Astrocyte (in vitro differentiated cells and primary cell): ENCODE measurements around the gene TBC1D5. TPM values are rescaled to one million over a fixed set of nuclear protein-coding genes. Genes with fewer than 3 reads are reported as not detected.
"Not testable (repeated sequence)": the region's sequence is repeated elsewhere in the genome, so short reads cannot be mapped to it uniquely, and the experiment has no call there.

Source experiments
- DNase-seq: peaks from one replicate; pipeline ENCODE4 v3.0.0-alpha.2; 2010; ENCODE audit warnings: low read depth
- FAIRE-seq: peaks from 2 replicates; lab custom pipeline; 2011; peaks lifted over from hg19 to GRCh38; lab: Jason Lieb, UNC
- H2AFZ ChIP-seq: 2 replicates; pipeline ENCODE4 v1.6.0; 2012; ENCODE audit warnings: low read depth, low read length, inconsistent platforms
- H3K27ac ChIP-seq: 2 replicates; pipeline ENCODE4 v1.5.1; 2011; ENCODE audit warnings: low read depth, low read length, inconsistent platforms
- H3K27me3 ChIP-seq: 2 replicates; pipeline ENCODE4 v1.6.0; 2011; ENCODE audit warnings: low read length, inconsistent platforms; ENCODE audit not compliant: insufficient read depth
- H3K36me3 ChIP-seq: 2 replicates; pipeline ENCODE4 v1.5.1; 2011; ENCODE audit warnings: low read length, inconsistent platforms; ENCODE audit not compliant: insufficient read depth
- H3K4me1 ChIP-seq: 2 replicates; pipeline ENCODE4 v1.5.1; 2011; ENCODE audit warnings: low read length, inconsistent platforms; ENCODE audit not compliant: insufficient read depth
- H3K4me2 ChIP-seq: 2 replicates; pipeline ENCODE4 v1.6.0; 2012; ENCODE audit warnings: low read length, inconsistent platforms
- H3K4me3 ChIP-seq: 2 replicates; pipeline ENCODE4 v1.5.1; 2011; ENCODE audit warnings: low read depth, mild to moderate bottlenecking, low read length, inconsistent platforms; ENCODE audit not compliant: insufficient read depth
- H3K79me2 ChIP-seq: 2 replicates; pipeline ENCODE4 v1.6.0; 2012; ENCODE audit warnings: mild to moderate bottlenecking, low read length, inconsistent platforms; ENCODE audit not compliant: insufficient read depth
- H3K9ac ChIP-seq: 2 replicates; pipeline ENCODE4 v1.6.0; 2012; ENCODE audit warnings: mild to moderate bottlenecking, low read length, inconsistent platforms
- H3K9me3 ChIP-seq: 2 replicates; pipeline ENCODE4 v1.5.1; 2012; ENCODE audit warnings: low read depth, mild to moderate bottlenecking, low read length, inconsistent platforms; ENCODE audit not compliant: insufficient read depth
- H4K20me1 ChIP-seq: 2 replicates; pipeline ENCODE4 v1.6.0; 2012; ENCODE audit warnings: low read length, inconsistent platforms; ENCODE audit not compliant: insufficient read depth
- H3K27ac Mint-ChIP-seq: one replicate; pipeline ENCODE4 v1.8.0; 2021; ENCODE audit warnings: mild to moderate bottlenecking, mixed read lengths; ENCODE audit not compliant: unreplicated experiment
- H3K27me3 Mint-ChIP-seq: one replicate; pipeline ENCODE4 v1.8.0; 2021; ENCODE audit warnings: low read depth, mixed read lengths; ENCODE audit not compliant: unreplicated experiment
- H3K36me3 Mint-ChIP-seq: one replicate; pipeline ENCODE4 v1.8.0; 2021; ENCODE audit warnings: low read depth, mixed read lengths; ENCODE audit not compliant: unreplicated experiment
- H3K4me1 Mint-ChIP-seq: one replicate; pipeline ENCODE4 v1.8.0; 2021; ENCODE audit warnings: low read depth, mixed read lengths; ENCODE audit not compliant: unreplicated experiment
- H3K4me3 Mint-ChIP-seq: one replicate; pipeline ENCODE4 v1.8.0; 2021; ENCODE audit warnings: mild to moderate bottlenecking, moderate library complexity, mixed read lengths; ENCODE audit not compliant: unreplicated experiment
- H3K9me3 Mint-ChIP-seq: one replicate; pipeline ENCODE4 v1.8.0; 2021; ENCODE audit warnings: mild to moderate bottlenecking, mixed read lengths; ENCODE audit not compliant: unreplicated experiment
- CTCF ChIP-seq: IDR thresholded peaks from 2 replicates; pipeline ENCODE4 v1.5.1; 2011; ENCODE audit warnings: low read depth, mild to moderate bottlenecking, inconsistent platforms, low read length, moderate library complexity; ENCODE audit not compliant: insufficient read depth
- EZH2 ChIP-seq: IDR thresholded peaks from 2 replicates; pipeline ENCODE4 v1.6.1; 2012; ENCODE audit warnings: mild to moderate bottlenecking, low read length, inconsistent platforms; ENCODE audit not compliant: insufficient read depth
- total RNA-seq: library from RNA; stranded (reverse); gene quantifications from 2 replicates; pipeline ENCODE4 v1.2.1, GENCODE V29; 2021

TBC1D5 gene
- total RNA-seq, 1 donor from 2014 or later: 23.0 TPM

DNA sequence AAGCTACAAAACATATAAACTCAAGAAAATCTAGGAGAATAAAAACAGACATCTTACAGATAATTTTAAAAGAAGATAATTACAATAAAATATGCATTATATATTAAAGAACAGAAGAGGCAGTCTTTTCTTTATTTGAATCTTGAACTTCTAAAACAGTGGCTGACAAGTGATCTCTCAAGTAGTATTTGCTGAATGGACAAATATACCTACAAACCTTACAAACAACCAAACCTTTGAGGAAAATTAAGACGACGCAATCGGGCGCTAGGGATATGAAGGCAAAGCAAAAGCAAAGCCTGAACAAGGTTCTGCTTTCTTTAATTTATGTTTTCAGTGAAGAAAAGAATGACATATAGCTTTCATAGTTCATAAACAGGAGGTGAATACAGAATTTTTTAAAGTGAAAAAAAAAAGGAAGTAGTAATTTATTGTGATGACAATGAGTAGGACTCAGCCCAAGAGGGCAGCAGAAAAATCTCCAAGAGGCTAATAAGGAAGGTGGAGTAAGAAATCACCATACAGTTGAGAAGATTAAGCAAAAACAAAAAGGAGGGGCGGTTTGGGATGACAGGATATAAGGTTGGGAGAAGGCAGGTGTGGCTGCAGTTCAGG is 347.8 kb downstream of the TBC1D5 start:
- Mint-ChIP-seq H3K4me3 (no peak overlapping the region), H3K4me1 (no peaks in the 10 kb centered on the region), H3K9me3 (peaks cover 5% of the 10 kb centered on the region), H3K27me3 (no peaks in the 10 kb centered on the region), H3K27ac (no peak overlapping the region), H3K36me3 (peaks cover 7% of the 10 kb centered on the region)
- FAIRE-seq (no peak), DNase-seq (no peak)
- TF ChIP-seq EZH2: no peak
- TF ChIP-seq CTCF: no peak
- Histone ChIP-seq H3K27ac (no peak overlapping the region), H3K27me3 (no peaks in the 10 kb centered on the region), H3K79me2 (no peaks in the 10 kb centered on the region), H3K9me3 (no peaks in the 10 kb centered on the region), H4K20me1 (no peaks in the 10 kb centered on the region), H3K4me3 (no peak overlapping the region), H3K9ac (no peak overlapping the region), H3K4me2 (no peak overlapping the region), H3K4me1 (no peaks in the 10 kb centered on the region), H3K36me3 (no peaks in the 10 kb centered on the region), H2AFZ (no peak overlapping the region)

- not testable (repeated sequence) for H2AFZ ChIP-seq, H3K27ac Mint-ChIP-seq, DNase-seq, H3K4me1 ChIP-seq, H3K27me3 ChIP-seq, H3K9ac ChIP-seq, H3K27ac ChIP-seq, H3K4me3 ChIP-seq, H3K4me2 ChIP-seq, H3K27me3 Mint-ChIP-seq, H3K79me2 ChIP-seq, H3K9me3 Mint-ChIP-seq, H3K4me1 Mint-ChIP-seq, H4K20me1 ChIP-seq, FAIRE-seq, H3K9me3 ChIP-seq, H3K4me3 Mint-ChIP-seq, H3K36me3 ChIP-seq
- peaks cover 11% of the 10 kb centered on the region for H3K36me3 Mint-ChIP-seq
Measured at GRCh38 chr3:17392516-17392915, 349.9 kb downstream of the TBC1D5 start.

DNA sequence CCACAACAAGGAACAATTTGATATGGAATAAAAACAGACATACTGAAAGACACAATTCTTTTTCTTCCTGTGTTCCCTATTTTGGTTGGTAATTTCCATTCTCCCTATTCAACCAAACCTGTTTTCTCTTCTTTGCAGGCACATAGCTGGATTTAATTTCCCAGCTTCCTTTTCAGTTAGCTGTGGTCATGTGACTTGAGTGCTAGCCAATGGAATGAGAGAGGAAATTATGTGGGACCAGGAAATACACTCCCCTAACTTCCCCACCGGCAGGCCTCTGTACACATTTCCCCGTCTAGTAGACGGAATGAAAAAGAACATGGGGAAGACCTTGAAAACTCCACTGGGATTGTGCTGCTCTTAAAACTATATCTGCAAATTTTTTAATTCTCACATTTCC is 351.6 kb downstream of the TBC1D5 start:
- TF ChIP-seq CTCF (no peak), EZH2 (no peak)
- no peak overlapping the region for H3K4me3 Mint-ChIP-seq
- no peak overlapping the region for H3K27ac Mint-ChIP-seq
- peaks cover 11% of the 10 kb centered on the region for H3K36me3 Mint-ChIP-seq
- H3K9ac ChIP-seq: no peak overlapping the region
- no peaks in the 10 kb centered on the region for H3K4me1 Mint-ChIP-seq
- H3K9me3 ChIP-seq: no peaks in the 10 kb centered on the region
- DNase-seq (no peak), FAIRE-seq (no peak)
- no peaks in the 10 kb centered on the region for H3K27me3 Mint-ChIP-seq
- H3K4me3 ChIP-seq: no peak overlapping the region
- H3K4me2 ChIP-seq: no peak overlapping the region
- H3K9me3 Mint-ChIP-seq: peaks cover 5% of the 10 kb centered on the region
- H3K27ac ChIP-seq: no peak overlapping the region
- H3K36me3 ChIP-seq: peaks cover 3% of the 10 kb centered on the region
- no peaks in the 10 kb centered on the region for H3K27me3 ChIP-seq
- H4K20me1 ChIP-seq: no peaks in the 10 kb centered on the region
- H3K79me2 ChIP-seq: no peaks in the 10 kb centered on the region
- H2AFZ ChIP-seq: no peak overlapping the region
- H3K4me1 ChIP-seq: no peaks in the 10 kb centered on the region
